HepG2 (cell line): ENCODE data around the gene NFKBIL1. TPM values are rescaled to one million over a fixed set of nuclear protein-coding genes. Genes with fewer than 3 reads are reported as not detected.
A peak's percentile ranks its signal among the peaks of the same experiment; 100 is the strongest.

ENCODE experiments used
- CREB3 ChIP-seq: sonication (generic); formaldehyde crosslinking; IDR thresholded peaks from 2 replicates; pipeline ENCODE4 v1.5.0; 2020; ENCODE audit warnings: missing genetic modification reagents
- HNRNPK ChIP-seq: fragments of 200-400 bp; formaldehyde crosslinking; IDR thresholded peaks from 2 replicates; pipeline ENCODE4 v1.6.1; 2018; ENCODE audit warnings: low read length, low read depth, moderate library complexity, mild to moderate bottlenecking; ENCODE audit not compliant: poor library complexity, severe bottlenecking
- HOXA7 ChIP-seq: sonication (generic); formaldehyde crosslinking; IDR thresholded peaks from 2 replicates; pipeline ENCODE4 v1.8.1; 2022; ENCODE audit warnings: mild to moderate bottlenecking, missing genetic modification reagents, moderate library complexity
- IRF1 ChIP-seq: sonication (generic); formaldehyde crosslinking; IDR thresholded peaks from 2 replicates; pipeline ENCODE4 v1.4.0; 2020; ENCODE audit warnings: low read depth, mild to moderate bottlenecking, missing genetic modification reagents
- NKX3-1 ChIP-seq: sonication (generic); formaldehyde crosslinking; IDR thresholded peaks from 2 replicates; pipeline ENCODE4 v1.5.0; 2020; ENCODE audit warnings: missing genetic modification reagents
- PLRG1 ChIP-seq: fragments of 450-650 bp; conservative IDR thresholded peaks from 2 replicates; pipeline ENCODE4 v1.6.1; 2016
- RBAK ChIP-seq: sonication (generic); formaldehyde crosslinking; IDR thresholded peaks from 2 replicates; pipeline ENCODE4 v1.5.1; 2020; ENCODE audit warnings: mild to moderate bottlenecking, missing genetic modification reagents
- SRSF1 ChIP-seq: fragments of 200-400 bp; formaldehyde crosslinking; optimal IDR thresholded peaks from 2 replicates; pipeline ENCODE3; 2017; ENCODE audit warnings: mild to moderate bottlenecking, low read depth, low read length, moderate library complexity
- TEF ChIP-seq: sonication (generic); formaldehyde crosslinking; IDR thresholded peaks from 2 replicates; pipeline ENCODE4 v1.5.0; 2020; ENCODE audit warnings: missing genetic modification reagents
- ZNF20 ChIP-seq: sonication (generic); formaldehyde crosslinking; IDR thresholded peaks from 2 replicates; pipeline ENCODE4 v1.4.0; 2020; ENCODE audit warnings: mild to moderate bottlenecking, moderate library complexity, missing genetic modification reagents
- ZNF232 ChIP-seq: sonication (generic); formaldehyde crosslinking; IDR thresholded peaks from 2 replicates; pipeline ENCODE4 v1.4.0; 2020; ENCODE audit warnings: missing genetic modification reagents, borderline replicate concordance
- ZNF326 ChIP-seq: sonication (generic); formaldehyde crosslinking; IDR thresholded peaks from 2 replicates; pipeline ENCODE4 v1.4.0; 2020; ENCODE audit warnings: missing genetic modification reagents, borderline replicate concordance
- ZNF407 ChIP-seq: sonication (generic); formaldehyde crosslinking; IDR thresholded peaks from one replicate; pipeline ENCODE4 v1.5.1; 2020; ENCODE audit warnings: mild to moderate bottlenecking, missing genetic modification reagents; ENCODE audit errors: not compliant biosample characterization
- ZNF605 ChIP-seq: sonication (generic); formaldehyde crosslinking; IDR thresholded peaks from 2 replicates; pipeline ENCODE4 v1.8.0; 2022; ENCODE audit warnings: mild to moderate bottlenecking, missing genetic modification reagents
- ZNF790 ChIP-seq: sonication (generic); formaldehyde crosslinking; IDR thresholded peaks from 2 replicates; pipeline ENCODE4 v1.8.0; 2022; ENCODE audit warnings: missing genetic modification reagents, mild to moderate bottlenecking, borderline replicate concordance
- ZUFSP ChIP-seq: sonication (generic); formaldehyde crosslinking; IDR thresholded peaks from 2 replicates; pipeline ENCODE4 v1.9.0; 2021; ENCODE audit warnings: missing genetic modification reagents, mild to moderate bottlenecking, borderline replicate concordance
- polyA plus RNA-seq, 8 experiments: library from polyadenylated mRNA; depleted of rRNA in 3 of 8; stranded (reverse) in 7 of 8; unstranded in 1 of 8; fragments of >200 nt; fragmentation: Illumina TruSeq in 4 of 8; extraction: Trizol in 4 of 8; gene quantifications; 2 replicates each; pipeline versions ENCODE4 v1.2.1 to v1.2.3, GENCODE V29; 2011 to 2016; ENCODE audit warnings: low read depth in 4 of 8, missing spikeins in 1 of 8, mixed read lengths in 1 of 8; ENCODE audit not compliant: insufficient read depth in 1 of 8
- total RNA-seq, 5 experiments: library from RNA; depleted of rRNA; stranded (reverse); fragments of >200 nt; fragmentation: Illumina TruSeq; extraction: Trizol; gene quantifications; 2 replicates each; pipeline ENCODE4 v1.2.3, GENCODE V29; 2016; ENCODE audit warnings: low read depth in 1 of 5

NFKBIL1 gene
- total and polyA plus RNA-seq, 2 of the 13 experiments (the other 11 are each of a cell fraction or from before 2014, with no cell fraction given), result 9.7 to 19.5 TPM

- TF ChIP-seq TEF, result peak; percentile 14; the same call in 1 of the 2 replicates
- TF ChIP-seq ZUFSP, result no peak
- TF ChIP-seq ZNF790 (CRISPR knock-in tag), result 0 out of 2 replicates have a peak, but pooled peaks have one; percentile 89
- peak; percentile 91 for TF ChIP-seq CREB3
- peak; percentile 89 for TF ChIP-seq SRSF1
- peak; percentile 92; the same call in 1 of the 2 replicates for TF ChIP-seq ZNF20 (CRISPR knock-in tag)
- peak; percentile 96 for TF ChIP-seq ZNF605 (CRISPR knock-in tag)
- peak; percentile 76 for TF ChIP-seq ZNF232
- peak; percentile 94 for TF ChIP-seq ZNF407
- TF ChIP-seq HOXA7, result no peak
- TF ChIP-seq ZNF326, result no peak
- peak; percentile 90 for TF ChIP-seq NKX3-1 (CRISPR knock-in tag)
- TF ChIP-seq PLRG1, result no peak
- TF ChIP-seq HNRNPK, result peak; percentile 30
- no peak for TF ChIP-seq RBAK
- no peak for TF ChIP-seq IRF1
These were observed 5.5 kb upstream of the NFKBIL1 start, which contains the start of gene DDX39B (continued) for GRCh38 chr6:31541658-31542521.
